Lower leg skin (tissue), 4 donors: ENCODE results near the gene NUFIP2. TPM values are rescaled to one million over a fixed set of nuclear protein-coding genes. Genes with fewer than 3 reads are reported as not detected.

Experiments
- DNase-seq, 2 donors: peaks; one replicate each; pipeline ENCODE4 v3.0.0-alpha.2; 2019; ENCODE audit warnings: low spot score in 2 of 2
- H3K4me3 ChIP-seq: fragments of 200-600 bp; sonication (generic); 2 replicates; pipeline ENCODE4 v1.5.1; 2017; ENCODE audit warnings: mild to moderate bottlenecking, low read depth; ENCODE audit not compliant: poor library complexity, severe bottlenecking
- CTCF ChIP-seq, 3 donors: fragments of 450-650 bp; IDR thresholded peaks; one replicate each; pipeline ENCODE4 v1.5.1; 2016; ENCODE audit warnings: antibody characterized with exemption in 3 of 3, mild to moderate bottlenecking in 3 of 3, moderate library complexity in 2 of 3
- POLR2A ChIP-seq, 2 donors: fragments of 450-650 bp; IDR thresholded peaks; one replicate each; pipeline ENCODE4 v1.6.1; 2016 to 2017; ENCODE audit warnings: antibody characterized with exemption in 2 of 2, mild to moderate bottlenecking in 1 of 2, moderate library complexity in 1 of 2
- WGBS, 2 donors: methylation state at CpG; one replicate each; pipeline ENCODE4 v1.1.5; 2018; 5-methylcytosine and 5-hydroxymethylcytosine counted together
- intact Hi-C: fragments of 100-400 bp; cut with DNase I; formaldehyde crosslinking; loops from one replicate; pipeline ENCODE4 v1.15.0; 2023; ENCODE audit warnings: low total_unique reads
- total RNA-seq, 4 donors: library from RNA; depleted of rRNA; stranded (reverse); fragments of >200 nt; gene quantifications; one replicate each; pipeline ENCODE4 v1.1.0, GENCODE V29; 2016

Gene NUFIP2
- total RNA-seq, 4 donors from 2014 or later = 22.7 to 28.4 (median 23.4) TPM

DNA sequence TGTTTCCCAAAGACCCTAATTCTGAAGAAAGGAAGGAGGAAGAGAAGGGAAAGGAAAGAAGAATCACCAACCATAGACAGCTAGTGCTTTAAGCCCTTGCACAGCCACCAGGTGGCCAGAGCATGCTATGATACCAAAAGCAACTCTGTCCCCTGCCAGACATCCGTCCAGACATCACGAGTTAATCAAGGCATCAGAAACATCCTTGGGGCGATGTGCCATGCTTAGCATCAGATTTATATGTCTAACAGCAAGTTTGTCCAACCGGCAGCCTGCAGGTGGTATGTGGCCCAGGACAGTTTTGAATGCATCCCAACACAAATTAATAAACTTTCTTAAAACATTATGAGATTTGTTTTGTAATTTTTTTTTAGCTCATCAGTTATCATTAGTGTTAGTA is 50.2 kb downstream of the NUFIP2 start:
- H3K4me3 ChIP-seq = no peak overlapping the region
- WGBS, 2 donors = 43 to 47% methylated on average over 4 of the region's 4 CpGs
- no peak for DNase-seq
- intact Hi-C loops = no loop called here
- TF ChIP-seq POLR2A (IDR thresholded peaks at IDR 0.05) = no peak
- TF ChIP-seq CTCF (IDR thresholded peaks at IDR 0.05) = no peak

DNA sequence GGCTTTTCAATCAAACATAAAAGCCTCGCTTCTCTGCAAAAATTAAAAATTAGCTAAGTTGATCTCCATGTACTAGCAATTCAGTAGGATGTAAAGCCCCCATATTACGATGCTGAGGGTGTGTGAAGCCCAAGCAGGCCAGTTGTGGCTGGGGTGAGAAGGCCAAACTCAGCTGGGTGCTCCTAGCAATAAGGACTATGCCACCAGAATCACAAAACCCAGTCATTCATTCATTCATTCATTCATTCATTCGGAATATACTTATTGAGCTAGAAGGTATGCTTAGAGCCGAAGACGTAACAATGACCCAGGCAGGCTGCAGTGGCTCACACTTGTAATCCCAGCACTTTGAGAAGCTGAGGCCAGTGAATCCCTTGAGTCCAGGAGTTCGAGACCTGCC is 51.2 kb downstream of the NUFIP2 start:
- TF ChIP-seq POLR2A (IDR thresholded peaks at IDR 0.05) (no peak), CTCF (IDR thresholded peaks at IDR 0.05) (no peak)
- WGBS, 2 donors = 94 to 95% methylated on average over 6 of the region's 6 CpGs
- intact Hi-C loops = no loop called here
- H3K4me3 ChIP-seq = no peak overlapping the region
- DNase-seq = no peak

DNA sequence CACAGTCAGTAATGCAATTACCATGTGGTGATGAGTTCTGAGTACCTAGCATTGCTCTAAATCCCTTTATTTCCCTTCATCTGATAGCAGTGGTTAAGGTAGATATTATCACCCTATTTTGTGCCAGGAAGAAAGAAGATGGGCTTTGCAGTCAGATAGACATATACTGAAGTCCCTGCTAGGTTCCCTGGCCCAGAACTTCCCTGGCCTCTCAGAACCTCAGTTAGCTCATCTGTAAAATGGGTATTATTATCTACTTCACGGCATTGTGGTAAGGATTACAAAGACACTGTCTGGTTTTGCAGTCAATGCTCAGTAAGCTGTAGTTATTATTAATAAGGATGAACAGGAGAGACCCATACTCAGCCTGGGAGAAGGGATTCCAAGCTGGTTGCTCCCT is 51.9 kb downstream of the NUFIP2 start:
- intact Hi-C loops = no loop called here
- 91 to 100% methylated on average over 1 of the region's 1 CpG for WGBS, 2 donors

DNA sequence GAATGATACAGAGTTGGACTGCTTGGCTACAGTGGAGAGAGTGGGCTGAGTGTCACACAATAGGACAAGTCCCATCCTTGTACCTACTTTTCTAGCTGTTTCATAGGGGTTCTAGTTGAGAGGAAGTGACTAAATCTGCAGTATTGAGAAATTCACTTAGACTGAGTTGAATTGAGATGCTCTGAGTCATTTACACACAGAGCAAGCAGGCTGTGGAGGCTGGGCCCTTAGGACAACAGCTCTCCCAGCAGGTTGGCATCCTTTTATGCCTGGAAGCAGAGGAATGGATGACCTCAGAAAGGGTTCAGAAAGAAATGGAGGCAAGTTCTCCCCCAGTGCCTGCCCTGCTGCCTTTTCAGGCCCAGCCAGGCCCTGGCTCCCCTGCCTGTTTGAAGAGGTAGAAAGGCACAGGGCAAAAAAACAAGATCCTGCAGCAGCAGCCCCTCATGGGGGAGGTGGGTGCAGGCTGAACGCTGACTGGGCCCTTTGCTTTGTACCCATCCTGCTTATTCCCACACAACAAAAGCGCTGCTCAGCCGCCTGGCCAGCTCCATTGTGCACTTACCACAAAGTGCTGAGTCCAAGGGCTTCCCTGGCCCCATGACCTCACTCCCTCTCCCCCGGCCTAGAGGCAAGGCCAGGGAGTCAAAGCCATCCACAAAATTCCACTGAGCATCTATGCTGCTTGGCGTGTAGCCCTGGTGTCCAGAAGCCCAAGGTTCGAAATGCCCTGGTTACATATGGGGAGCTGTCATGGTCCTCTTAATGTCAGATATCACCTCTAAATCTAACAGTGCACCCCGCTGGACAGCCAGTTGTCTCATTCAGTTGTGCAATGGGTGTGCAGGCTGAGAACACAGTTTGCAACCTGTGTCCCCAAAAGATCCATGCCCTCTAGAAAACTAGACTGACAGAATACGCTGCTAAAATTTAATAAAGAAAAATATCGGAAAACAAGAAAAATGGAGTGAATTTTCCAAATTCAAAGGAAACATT is 52.7 kb downstream of the NUFIP2 start:
- no peak for TF ChIP-seq CTCF (IDR thresholded peaks at IDR 0.05)
- no peak for TF ChIP-seq POLR2A (IDR thresholded peaks at IDR 0.05)
- intact Hi-C loops = no loop called here
- WGBS, 2 donors = 82 to 89% methylated on average over 9 of the region's 9 CpGs
- no peak overlapping the region for H3K4me3 ChIP-seq
- DNase-seq = no peak

More for the DNA sequence above, 51.9 kb downstream of the NUFIP2 start:
- no peak for DNase-seq
- TF ChIP-seq POLR2A (IDR thresholded peaks at IDR 0.05) = no peak
- no peak for TF ChIP-seq CTCF (IDR thresholded peaks at IDR 0.05)
- H3K4me3 ChIP-seq = no peak overlapping the region

DNA sequence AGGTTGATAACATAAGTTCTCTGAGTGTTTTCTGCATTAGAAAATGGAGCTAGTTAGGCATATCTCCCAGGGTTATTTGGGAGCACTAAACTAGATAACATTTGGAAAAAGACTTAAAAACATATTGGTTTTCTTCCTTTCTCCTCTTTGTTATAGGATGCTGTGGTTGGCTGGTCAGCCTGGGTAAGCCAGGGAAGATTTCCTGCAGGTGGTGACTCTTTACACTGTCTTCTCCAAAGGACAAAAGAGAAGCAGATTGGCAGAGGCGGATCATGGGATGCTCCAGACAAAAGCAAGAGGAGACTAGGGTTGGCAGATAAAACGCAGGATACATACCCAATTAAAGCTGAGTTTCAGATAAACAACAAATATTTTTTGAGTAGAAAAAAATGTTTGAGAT is 53.5 kb downstream of the NUFIP2 start:
- no peak for DNase-seq
- WGBS, 2 donors = 48 to 69% methylated on average over 2 of the region's 2 CpGs
- H3K4me3 ChIP-seq = no peak overlapping the region
- intact Hi-C loops = no loop called here
- TF ChIP-seq CTCF (IDR thresholded peaks at IDR 0.05) (no peak), POLR2A (IDR thresholded peaks at IDR 0.05) (no peak)
